ENCODE measurements around the gene GANC.
"Not testable (repeated sequence)": the region's sequence is repeated elsewhere in the genome, so short reads cannot be mapped to it uniquely, and the experiment has no call there.

GANC gene

GRCh38 chr15:42329992-42330391 is 57.0 kb downstream of the GANC start:
- TF ChIP-seq YY1 (IDR thresholded peaks at IDR 0.05; ENCODE audit: insufficient read depth, insufficient read length) (no peak), ZNF274 (IDR thresholded peaks at IDR 0.05; ENCODE audit: low read depth, low read length) (no peak), SUZ12 (IDR thresholded peaks at IDR 0.05; ENCODE audit: extremely low read depth, insufficient read depth, insufficient read length) (no peak)
- Histone ChIP-seq H3K36me3 (ENCODE audit: insufficient read depth, insufficient read length, low read length) (no peaks in the 10 kb centered on the region), H3K9me3 (ENCODE audit: insufficient read depth, low read length) (peaks cover 3% of the 10 kb centered on the region; the same call in 1 of the 2 replicates), H3K4me3 (ENCODE audit: insufficient read length, low read depth) (no peak overlapping the region), H3K4me1 (ENCODE audit: insufficient read depth, insufficient read length) (no peaks in the 10 kb centered on the region), H3K9ac (ENCODE audit: insufficient read length, low read depth) (no peak overlapping the region), H3K27me3 (ENCODE audit: insufficient read depth, insufficient read length) (no peaks in the 10 kb centered on the region)
- DNase-seq (ENCODE audit: low read depth, low spot score): no peak

DNA sequence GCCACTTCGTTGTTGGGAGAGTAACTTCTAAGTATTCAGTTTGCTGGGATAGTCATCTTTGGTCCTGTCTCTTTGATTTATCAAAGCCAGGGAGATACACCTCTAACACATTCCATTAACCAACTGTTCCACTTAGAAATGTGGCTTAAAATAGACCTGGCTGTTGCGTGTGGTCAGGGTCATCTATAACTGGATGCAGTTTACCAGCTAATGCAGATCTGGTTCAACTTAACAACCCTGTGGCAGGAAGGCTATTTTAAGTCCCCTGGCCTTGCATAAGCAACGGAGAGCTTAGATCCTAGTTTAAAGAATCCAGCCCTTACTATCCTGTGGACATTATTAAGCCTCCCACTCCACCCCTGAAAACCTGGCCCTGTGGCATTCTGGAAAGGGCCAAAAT is 58.2 kb downstream of the GANC start:
- DNase-seq (ENCODE audit: low read depth, low spot score): no peak
- no peaks in the 10 kb centered on the region for H3K4me1 ChIP-seq (ENCODE audit: insufficient read depth, insufficient read length)
- H3K36me3 ChIP-seq (ENCODE audit: insufficient read depth, insufficient read length, low read length): no peaks in the 10 kb centered on the region
- H3K9me3 ChIP-seq (ENCODE audit: insufficient read depth, low read length): peaks cover 10% of the 10 kb centered on the region; the same call in 1 of the 2 replicates
- H3K4me3 ChIP-seq (ENCODE audit: insufficient read length, low read depth): no peak overlapping the region
- no peaks in the 10 kb centered on the region for H3K27me3 ChIP-seq (ENCODE audit: insufficient read depth, insufficient read length)
- H3K9ac ChIP-seq (ENCODE audit: insufficient read length, low read depth): no peak overlapping the region
- no peak for TF ChIP-seq ZNF274 (IDR thresholded peaks at IDR 0.05; ENCODE audit: low read depth, low read length)
- no peak for TF ChIP-seq YY1 (IDR thresholded peaks at IDR 0.05; ENCODE audit: insufficient read depth, insufficient read length)
- no peak for TF ChIP-seq SUZ12 (IDR thresholded peaks at IDR 0.05; ENCODE audit: extremely low read depth, insufficient read depth, insufficient read length)

DNA sequence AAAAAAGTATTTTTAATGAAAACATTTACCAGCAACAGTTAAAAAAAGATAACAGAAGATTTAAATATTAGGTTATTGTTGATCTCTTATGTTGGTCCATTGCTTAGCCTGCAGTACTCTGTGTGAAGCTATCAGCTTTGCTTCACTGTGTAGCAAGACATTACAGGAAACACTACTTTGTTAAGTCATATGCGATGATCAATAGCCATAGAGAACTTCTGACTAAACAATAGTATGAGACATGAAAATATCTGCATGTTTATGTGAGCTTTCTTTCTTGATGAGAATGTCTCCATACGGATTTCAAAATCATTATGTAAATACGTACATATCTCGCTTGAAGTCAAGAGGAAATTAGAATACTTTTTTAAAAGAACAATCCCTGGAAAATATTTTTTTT is 59.3 kb downstream of the GANC start:
- DNase-seq (ENCODE audit: low read depth, low spot score): no peak
- TF ChIP-seq YY1 (IDR thresholded peaks at IDR 0.05; ENCODE audit: insufficient read depth, insufficient read length) (no peak), ZNF274 (IDR thresholded peaks at IDR 0.05; ENCODE audit: low read depth, low read length) (no peak), SUZ12 (IDR thresholded peaks at IDR 0.05; ENCODE audit: extremely low read depth, insufficient read depth, insufficient read length) (no peak)
- Histone ChIP-seq H3K9me3 (ENCODE audit: insufficient read depth, low read length) (peaks cover 10% of the 10 kb centered on the region; the same call in 1 of the 2 replicates), H3K9ac (ENCODE audit: insufficient read length, low read depth) (no peak overlapping the region), H3K27me3 (ENCODE audit: insufficient read depth, insufficient read length) (no peaks in the 10 kb centered on the region), H3K36me3 (ENCODE audit: insufficient read depth, insufficient read length, low read length) (no peaks in the 10 kb centered on the region), H3K4me1 (ENCODE audit: insufficient read depth, insufficient read length) (no peaks in the 10 kb centered on the region), H3K4me3 (ENCODE audit: insufficient read length, low read depth) (no peak overlapping the region)

- TF ChIP-seq ZNF274 (IDR thresholded peaks at IDR 0.05; ENCODE audit: low read depth, low read length): no peak
- no peak for TF ChIP-seq SUZ12 (IDR thresholded peaks at IDR 0.05; ENCODE audit: extremely low read depth, insufficient read depth, insufficient read length)
These were observed 62.1 kb downstream of the GANC start for GRCh38 chr15:42335074-42335473.

DNA sequence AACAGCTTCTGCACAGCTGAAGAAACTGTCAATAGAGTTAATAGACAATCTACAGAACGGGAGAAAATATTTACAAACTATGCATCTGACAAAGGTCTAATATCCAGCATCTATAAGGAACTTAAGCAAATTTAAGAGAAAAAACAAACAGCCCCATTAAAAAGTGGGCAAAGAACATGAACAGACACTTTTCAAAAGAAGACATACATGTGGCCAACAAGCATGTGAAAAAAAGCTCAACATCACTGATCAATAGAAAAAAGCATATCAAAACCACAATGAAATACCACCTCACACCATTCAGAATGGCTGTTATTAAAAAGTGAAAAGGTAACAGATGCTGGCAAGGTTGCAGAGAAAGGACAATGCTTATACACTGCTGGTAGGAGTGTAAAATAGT is 63.6 kb downstream of the GANC start:
- H3K36me3 ChIP-seq (ENCODE audit: insufficient read depth, insufficient read length, low read length); H3K9ac ChIP-seq (ENCODE audit: insufficient read length, low read depth); H3K4me1 ChIP-seq (ENCODE audit: insufficient read depth, insufficient read length); H3K4me3 ChIP-seq (ENCODE audit: insufficient read length, low read depth); H3K27me3 ChIP-seq (ENCODE audit: insufficient read depth, insufficient read length); DNase-seq (ENCODE audit: low read depth, low spot score): not testable (repeated sequence)
- peaks cover 10% of the 10 kb centered on the region; the same call in 1 of the 2 replicates for H3K9me3 ChIP-seq (ENCODE audit: insufficient read depth, low read length)

More at GRCh38 chr15:42335074-42335473, 62.1 kb downstream of the GANC start:
- H3K36me3 ChIP-seq (ENCODE audit: insufficient read depth, insufficient read length, low read length): no peaks in the 10 kb centered on the region
- no peaks in the 10 kb centered on the region for H3K4me1 ChIP-seq (ENCODE audit: insufficient read depth, insufficient read length)
- DNase-seq (ENCODE audit: low read depth, low spot score): no peak
- H3K27me3 ChIP-seq (ENCODE audit: insufficient read depth, insufficient read length): no peaks in the 10 kb centered on the region
- no peak overlapping the region for H3K9ac ChIP-seq (ENCODE audit: insufficient read length, low read depth)
- no peak overlapping the region for H3K4me3 ChIP-seq (ENCODE audit: insufficient read length, low read depth)
- peaks cover 10% of the 10 kb centered on the region; the same call in 1 of the 2 replicates for H3K9me3 ChIP-seq (ENCODE audit: insufficient read depth, low read length)

- H3K4me3 ChIP-seq (ENCODE audit: insufficient read length, low read depth); DNase-seq (ENCODE audit: low read depth, low spot score); H3K36me3 ChIP-seq (ENCODE audit: insufficient read depth, insufficient read length, low read length); H3K4me1 ChIP-seq (ENCODE audit: insufficient read depth, insufficient read length); H3K27me3 ChIP-seq (ENCODE audit: insufficient read depth, insufficient read length); H3K9ac ChIP-seq (ENCODE audit: insufficient read length, low read depth): not testable (repeated sequence)
- peaks cover 10% of the 10 kb centered on the region; the same call in 1 of the 2 replicates for H3K9me3 ChIP-seq (ENCODE audit: insufficient read depth, low read length)
These were observed 64.1 kb downstream of the GANC start for GRCh38 chr15:42337104-42337503.

DNA sequence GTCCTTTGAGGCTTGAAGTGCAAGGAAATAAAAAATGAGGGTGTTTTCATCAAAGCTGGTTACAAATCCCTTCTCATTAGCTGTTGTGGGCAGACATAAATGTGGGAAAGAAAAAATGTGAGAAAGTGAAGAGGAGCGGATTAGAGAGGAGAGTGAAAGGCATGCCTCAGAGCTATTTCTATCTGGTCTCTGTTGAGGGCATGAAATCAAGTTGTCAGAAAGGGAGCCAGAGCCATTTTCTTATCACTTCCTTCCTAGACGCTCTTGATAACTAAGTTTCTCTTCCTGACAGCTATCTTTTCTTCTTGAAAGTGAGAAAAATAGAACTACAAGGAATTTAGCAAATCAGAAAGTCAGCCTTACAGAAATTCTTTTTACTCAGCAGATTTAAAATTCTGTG is 65.5 kb downstream of the GANC start:
- TF ChIP-seq ZNF274 (IDR thresholded peaks at IDR 0.05; ENCODE audit: low read depth, low read length): no peak
- TF ChIP-seq SUZ12 (IDR thresholded peaks at IDR 0.05; ENCODE audit: extremely low read depth, insufficient read depth, insufficient read length): no peak
- no peak for TF ChIP-seq YY1 (IDR thresholded peaks at IDR 0.05; ENCODE audit: insufficient read depth, insufficient read length)
- DNase-seq (ENCODE audit: low read depth, low spot score): no peak
- H3K9ac ChIP-seq (ENCODE audit: insufficient read length, low read depth): no peak overlapping the region

DNA sequence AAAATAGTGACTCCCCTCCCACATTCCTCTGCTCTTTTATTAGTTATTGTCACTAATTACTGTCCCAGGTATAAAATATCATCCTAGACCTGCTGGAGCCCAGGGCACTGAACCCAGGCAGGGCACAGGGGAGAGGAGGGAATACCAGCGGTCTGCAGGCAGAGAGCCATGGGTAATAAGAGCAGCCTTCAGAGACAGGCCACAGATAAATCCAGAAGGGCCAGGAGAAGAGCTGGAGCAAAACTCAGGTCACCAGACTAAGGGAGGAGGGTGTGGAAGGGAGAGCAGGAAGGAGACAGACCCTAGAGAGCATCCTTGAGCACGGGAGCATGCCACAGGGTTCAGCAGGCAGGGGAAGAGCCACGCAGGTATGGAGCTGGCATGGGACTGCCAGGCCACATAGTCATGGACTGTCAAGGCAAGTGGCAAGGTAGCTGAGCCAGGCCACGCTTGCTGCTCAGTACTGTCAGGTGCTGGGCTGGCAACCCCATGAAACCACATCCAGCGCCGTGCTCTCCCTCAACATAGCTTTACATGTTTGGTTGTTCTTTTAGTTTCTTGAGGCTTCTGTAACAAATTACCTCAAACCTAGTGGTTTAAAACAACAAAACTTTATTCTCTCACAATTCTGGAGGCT is 70.7 kb downstream of the GANC start:
- H3K4me1 ChIP-seq (ENCODE audit: insufficient read depth, insufficient read length): no peaks in the 10 kb centered on the region
- H3K9me3 ChIP-seq (ENCODE audit: insufficient read depth, low read length): no peaks in the 10 kb centered on the region
- H3K4me3 ChIP-seq (ENCODE audit: insufficient read length, low read depth): no peak overlapping the region
- H3K27me3 ChIP-seq (ENCODE audit: insufficient read depth, insufficient read length): no peaks in the 10 kb centered on the region
- TF ChIP-seq SUZ12 (IDR thresholded peaks at IDR 0.05; ENCODE audit: extremely low read depth, insufficient read depth, insufficient read length): no peak
- TF ChIP-seq ZNF274 (IDR thresholded peaks at IDR 0.05; ENCODE audit: low read depth, low read length): no peak
- peaks cover 4% of the 10 kb centered on the region for H3K36me3 ChIP-seq (ENCODE audit: insufficient read depth, insufficient read length, low read length)
- no peak for DNase-seq (ENCODE audit: low read depth, low spot score)
- no peak overlapping the region for H3K9ac ChIP-seq (ENCODE audit: insufficient read length, low read depth)

More for the DNA sequence above, 65.5 kb downstream of the GANC start:
- Histone ChIP-seq H3K9me3 (ENCODE audit: insufficient read depth, low read length) (peaks cover 10% of the 10 kb centered on the region; the same call in 1 of the 2 replicates), H3K4me1 (ENCODE audit: insufficient read depth, insufficient read length) (no peaks in the 10 kb centered on the region), H3K4me3 (ENCODE audit: insufficient read length, low read depth) (no peak overlapping the region), H3K27me3 (ENCODE audit: insufficient read depth, insufficient read length) (no peaks in the 10 kb centered on the region), H3K36me3 (ENCODE audit: insufficient read depth, insufficient read length, low read length) (peaks cover under 1% of the 10 kb centered on the region)
